A204.1 (cell line): Measurements from ENCODE around the gene FAM193B.
"Not testable (repeated sequence)": the region's sequence is repeated elsewhere in the genome, so short reads cannot be mapped to it uniquely, and the experiment has no call there.

Source experiments
- FAIRE-seq: peaks from 2 replicates; lab custom pipeline; 2012; peaks lifted over from hg19 to GRCh38; lab: Jason Lieb, UNC

Gene FAM193B

DNA sequence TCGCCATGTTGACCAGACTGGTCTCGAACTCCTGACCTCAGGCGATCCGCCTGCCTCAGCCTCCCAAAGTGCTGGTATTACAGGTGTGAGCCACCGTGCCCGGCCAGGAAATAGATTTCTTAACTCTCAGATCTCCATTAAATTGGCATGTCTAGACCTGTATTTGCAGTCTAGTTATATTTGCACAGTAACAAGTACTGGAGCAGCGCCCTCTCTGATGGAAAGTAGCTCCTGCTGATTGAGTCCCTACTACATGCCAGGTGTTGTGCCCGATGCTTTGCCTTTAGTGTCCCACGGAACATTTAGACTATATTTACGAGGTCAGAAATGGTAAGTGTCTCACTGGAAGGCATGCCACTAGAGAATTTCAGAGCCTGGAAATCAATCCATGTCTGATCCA lies 21.8 kb upstream of the FAM193B start:
- no peak for FAIRE-seq

DNA sequence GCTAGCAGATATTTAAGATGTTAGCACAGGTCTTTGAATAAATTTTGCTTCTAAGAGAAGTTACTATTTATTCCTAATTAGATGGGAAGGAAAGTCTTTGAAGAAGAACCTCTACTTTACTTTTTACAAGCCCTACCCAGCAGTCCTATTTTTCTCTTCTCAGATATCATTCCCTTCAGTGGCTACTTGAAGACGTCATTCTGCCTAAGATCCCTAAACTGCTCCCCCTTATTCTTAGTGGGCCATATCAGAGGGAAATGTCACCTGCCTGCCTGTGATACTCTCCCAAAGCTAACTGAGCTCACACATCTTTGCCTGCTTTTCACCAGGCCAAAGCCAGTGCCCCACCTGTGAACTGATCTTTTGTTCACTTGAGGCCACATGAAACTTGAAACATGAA lies 21.1 kb upstream of the FAM193B start:
- FAIRE-seq = no peak

DNA sequence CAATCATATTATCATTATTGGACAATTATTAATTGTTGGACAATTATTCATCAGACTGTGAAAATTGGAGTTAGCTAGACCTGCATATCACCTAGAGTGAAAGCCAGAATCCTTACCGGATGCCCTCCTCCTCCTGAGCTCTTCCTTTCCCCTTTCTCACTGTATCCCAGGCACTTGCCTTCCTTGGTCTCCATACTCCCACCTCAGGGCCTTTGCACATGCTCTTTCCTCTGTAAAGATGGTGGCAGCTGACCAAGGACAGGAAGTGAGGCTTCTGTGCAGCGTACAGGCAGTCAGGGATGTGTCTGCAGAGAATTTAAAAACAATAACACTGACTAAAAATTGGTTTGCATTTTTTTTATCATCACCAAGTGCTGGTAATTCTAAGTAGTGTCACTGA lies 15.5 kb upstream of the FAM193B start:
- no peak for FAIRE-seq

DNA sequence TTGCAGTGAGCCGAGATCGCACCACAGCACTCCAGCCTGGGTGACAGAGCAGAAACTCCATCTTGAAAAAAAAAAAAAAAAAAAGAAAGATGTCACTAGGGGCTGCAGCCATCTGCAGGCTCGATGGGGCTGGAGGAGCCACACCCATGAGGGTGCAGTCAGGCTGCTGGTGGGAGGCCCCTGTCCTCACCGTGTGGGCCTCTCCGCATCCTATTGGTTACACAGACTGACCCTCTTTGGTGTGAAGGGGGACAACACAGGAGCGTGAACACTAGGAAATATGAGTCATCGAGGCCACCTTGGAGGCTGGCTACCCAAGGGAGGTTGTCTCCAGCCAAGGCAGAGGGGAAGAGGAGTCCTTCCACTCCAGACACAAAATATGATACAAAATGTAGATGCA lies 14.0 kb upstream of the FAM193B start:
- FAIRE-seq = no peak

DNA sequence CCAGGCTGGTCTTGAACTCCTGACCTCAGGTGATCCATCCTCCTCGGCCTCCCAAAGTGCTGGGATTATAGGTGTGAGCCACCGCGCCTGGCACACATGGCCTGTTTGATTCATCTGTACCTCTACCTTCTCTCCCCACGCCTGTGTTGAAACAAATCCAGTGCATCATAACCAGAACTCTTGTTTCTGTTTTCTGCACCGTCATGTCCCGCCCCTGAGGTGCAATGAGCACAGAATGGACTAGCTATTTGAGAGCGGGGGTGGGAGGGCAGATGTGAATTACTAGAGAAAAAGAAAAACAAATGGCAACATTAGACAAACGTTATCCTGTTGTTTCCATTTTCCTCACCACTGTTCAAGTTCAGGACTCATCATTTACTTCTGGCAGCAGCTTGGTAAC lies 10.7 kb upstream of the FAM193B start:
- no peak for FAIRE-seq

DNA sequence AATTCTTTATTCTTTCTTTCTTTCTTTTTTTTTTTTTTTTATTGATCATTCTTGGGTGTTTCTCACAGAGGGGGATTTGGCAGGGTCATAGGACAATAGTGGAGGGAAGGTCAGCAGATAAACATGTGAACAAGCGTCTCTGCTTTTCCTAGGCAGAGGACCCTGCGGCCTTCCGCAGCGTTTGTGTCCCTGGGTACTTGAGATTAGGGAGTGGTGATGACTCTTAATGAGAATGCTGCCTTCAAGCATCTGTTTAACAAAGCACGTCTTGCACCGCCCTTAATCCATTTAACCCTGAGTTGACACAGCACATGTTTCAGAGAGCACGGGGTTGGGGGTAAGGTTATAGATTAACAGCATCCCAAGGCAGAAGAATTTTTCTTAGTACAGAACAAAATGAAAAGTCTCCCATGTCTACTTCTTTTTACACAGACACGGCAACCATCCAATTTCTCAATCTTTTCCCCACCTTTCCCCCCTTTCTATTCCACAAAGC lies 5.1 kb upstream of the FAM193B start:
- not testable (repeated sequence) for FAIRE-seq

DNA sequence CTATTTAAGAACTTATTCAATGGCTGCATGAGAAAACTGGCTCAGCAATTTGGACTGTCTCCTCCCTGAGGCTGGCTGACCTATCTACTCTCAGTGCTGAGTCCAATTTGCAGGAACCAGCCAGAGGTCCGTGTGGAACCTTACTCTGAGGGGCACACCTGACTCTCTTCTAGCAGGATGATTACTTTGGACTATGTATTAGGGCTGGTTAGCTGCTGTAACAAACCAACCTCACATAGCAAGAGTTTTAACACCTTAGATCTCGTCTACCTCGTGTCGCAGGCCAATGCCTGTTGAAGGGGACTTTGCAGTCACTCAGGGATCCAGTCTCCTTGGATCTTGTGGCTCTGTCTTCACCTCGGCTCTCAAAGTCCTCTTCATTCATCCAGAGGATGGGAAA lies 3.4 kb upstream of the FAM193B start:
- no peak for FAIRE-seq

DNA sequence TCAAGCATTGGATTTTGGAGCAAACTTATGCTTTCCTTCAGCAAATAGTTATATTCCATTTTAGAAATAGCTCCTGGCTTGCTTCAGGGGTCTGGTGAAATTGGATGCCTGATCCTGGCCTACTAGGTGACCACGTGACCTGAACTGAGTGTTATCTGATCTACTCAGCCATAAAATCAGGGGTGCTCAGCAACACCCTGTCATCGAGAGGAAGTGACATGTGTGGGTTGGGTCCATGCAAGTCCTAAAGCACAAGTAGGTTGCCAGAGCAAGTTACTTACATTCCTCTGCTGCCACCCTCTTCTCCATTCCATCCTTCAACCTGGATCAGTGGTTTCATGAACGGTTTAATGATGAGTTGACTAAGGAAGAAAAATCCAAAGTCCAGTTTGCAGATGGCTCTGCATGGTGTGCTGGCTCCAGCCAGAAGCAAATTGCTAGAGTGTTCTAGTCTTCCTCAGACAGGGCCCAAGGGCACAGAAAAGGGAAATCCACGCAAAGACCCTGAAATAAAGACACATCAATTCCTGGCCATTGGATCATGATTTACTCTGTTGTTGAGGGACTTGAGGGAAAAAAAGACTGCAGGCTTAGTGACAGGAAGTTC lies 2.8 kb upstream of the FAM193B start:
- no peak for FAIRE-seq

DNA sequence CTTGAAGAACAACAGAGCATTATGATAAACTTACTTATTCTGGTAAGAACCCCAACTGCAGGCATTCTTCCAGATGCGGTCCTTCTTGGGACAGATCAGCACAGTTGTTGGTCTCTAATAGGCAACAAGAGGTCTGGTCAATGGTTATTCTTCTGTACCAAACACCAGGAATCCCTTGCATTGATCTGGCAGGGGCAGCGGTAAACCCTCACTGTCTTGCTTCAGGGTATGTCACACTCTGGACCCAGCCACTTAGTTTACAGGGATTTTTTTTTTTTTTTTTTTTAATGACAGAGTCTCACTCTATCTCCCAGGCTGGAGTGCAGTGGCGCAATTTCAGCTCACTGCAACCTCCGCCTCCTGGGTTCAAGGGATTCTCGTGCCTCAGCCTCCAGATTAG lies 1.3 kb upstream of the FAM193B start:
- FAIRE-seq = no peak

DNA sequence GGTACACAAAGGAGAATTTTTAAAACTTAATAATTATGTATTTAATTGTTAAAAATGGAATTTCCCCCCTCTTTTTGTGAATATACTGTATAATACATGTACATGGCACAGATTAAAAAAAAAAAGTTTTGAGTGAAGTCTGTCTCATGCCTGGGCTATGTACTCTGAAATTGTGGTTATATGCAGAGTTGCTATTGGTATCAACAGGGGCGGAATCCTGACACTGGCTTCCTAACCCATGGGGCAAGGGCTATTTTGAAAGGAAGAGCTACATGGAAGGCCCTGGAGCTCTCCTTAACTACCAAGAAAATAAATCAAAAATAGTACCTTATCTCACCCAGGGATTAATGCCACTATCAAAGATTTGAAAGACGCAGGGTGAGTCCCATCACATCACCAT lies 865 bp upstream of the FAM193B start:
- no peak for FAIRE-seq

DNA sequence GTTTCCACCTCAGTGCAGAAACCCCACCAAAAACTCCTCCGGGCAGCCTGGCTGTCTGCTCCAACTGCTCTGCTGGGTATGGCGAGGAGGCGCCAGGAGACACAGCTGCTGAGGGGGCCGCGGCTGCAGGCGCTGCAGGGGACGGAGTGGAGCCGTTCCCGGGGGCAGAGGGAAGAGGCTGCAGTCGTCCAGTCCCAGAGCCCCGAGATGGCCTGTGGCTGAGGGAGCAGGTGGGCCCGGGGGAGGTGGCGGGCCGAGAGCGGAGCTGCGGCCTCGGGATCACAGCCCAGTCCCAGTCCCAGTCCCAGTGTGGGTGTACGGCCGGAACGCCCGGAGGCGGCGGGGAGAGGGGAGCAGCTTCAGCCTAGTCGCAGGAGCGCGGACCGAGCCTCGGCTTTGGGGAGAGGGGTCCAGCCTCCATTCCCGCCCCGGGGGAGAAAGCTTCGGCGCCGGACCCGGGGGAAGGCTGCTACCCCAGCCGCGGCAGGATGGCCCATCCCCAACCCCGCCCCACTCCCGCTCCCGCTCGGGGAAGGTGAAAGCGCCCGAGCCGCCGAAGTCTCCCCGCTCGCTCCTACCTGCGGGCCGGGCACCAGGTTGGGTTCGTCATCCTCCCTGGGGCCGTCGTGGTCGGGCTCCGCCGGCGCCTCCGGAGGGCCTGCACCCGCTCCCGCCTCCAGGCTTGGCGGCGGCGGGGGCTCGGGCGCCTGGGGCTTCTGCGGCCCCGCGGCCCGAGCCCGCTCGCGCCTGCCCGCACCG lies 513 bp downstream of the FAM193B start:
- no peak for FAIRE-seq

DNA sequence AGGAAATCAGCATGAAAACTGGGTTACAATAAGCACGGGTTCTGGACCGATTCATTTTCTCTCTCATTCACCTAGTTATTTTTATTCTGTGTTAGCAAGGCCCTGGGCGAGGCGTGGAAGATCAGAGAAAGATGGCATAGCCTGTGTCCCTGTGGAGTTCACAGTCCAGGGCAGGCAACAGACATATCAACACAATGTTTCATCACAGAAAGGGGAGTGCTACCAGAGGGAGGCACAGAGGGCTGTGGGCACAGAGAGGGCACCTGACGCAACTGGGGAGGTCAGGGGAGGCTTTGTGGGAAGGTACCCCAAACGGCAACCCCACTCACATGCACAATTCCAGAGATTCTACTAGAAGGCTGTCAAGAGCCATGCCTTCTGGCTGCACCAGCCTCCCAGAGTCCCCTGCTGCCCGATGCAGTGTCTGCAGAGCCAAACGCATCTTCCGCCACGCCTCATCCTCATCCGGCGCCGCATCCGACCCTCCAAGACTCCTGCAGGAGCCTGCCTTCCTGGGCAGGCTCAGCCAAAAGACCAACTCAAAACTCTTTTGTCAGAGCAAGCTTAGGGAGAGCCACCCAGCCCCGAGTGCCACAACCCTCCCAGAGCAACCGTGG lies 1.4 kb downstream of the FAM193B start:
- no peak for FAIRE-seq

DNA sequence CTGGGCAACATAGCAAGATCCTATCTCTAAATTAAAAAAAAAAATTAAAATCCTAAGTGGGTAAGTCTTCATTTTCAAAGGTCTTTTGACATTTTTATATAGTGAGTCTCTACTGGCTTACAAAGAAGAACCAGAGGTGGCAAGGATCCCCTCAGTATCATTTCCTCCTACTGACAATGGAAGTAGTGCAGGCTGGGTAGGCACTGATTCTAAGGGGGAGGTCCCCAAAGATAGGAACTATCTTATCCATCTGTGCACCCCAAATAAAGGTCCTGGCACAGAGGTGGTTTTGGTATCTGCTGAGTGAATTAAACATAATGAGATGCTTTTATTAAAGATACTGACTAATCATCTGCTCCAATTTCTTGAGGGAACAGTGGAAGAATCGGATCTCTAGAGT lies 4.2 kb downstream of the FAM193B start:
- FAIRE-seq = no peak

DNA sequence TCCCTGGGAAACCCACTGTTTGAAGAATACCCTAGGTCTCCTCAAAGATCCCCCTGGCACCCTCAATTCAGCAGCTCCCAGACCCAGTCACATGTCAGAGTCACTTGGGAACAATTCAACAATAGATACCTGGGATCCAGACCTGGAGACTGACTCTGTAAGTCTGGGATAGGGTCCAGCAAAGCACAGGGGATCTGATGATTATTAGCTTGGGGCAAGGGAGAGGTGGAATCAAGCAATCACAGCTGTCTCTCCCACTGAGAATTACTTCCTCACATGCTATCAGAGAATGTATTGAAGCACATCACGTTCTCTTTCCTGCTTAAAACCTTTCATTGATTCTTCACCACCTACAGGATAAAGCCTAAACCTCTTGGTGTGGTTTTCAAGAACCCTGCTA lies 5.9 kb downstream of the FAM193B start:
- FAIRE-seq = no peak

DNA sequence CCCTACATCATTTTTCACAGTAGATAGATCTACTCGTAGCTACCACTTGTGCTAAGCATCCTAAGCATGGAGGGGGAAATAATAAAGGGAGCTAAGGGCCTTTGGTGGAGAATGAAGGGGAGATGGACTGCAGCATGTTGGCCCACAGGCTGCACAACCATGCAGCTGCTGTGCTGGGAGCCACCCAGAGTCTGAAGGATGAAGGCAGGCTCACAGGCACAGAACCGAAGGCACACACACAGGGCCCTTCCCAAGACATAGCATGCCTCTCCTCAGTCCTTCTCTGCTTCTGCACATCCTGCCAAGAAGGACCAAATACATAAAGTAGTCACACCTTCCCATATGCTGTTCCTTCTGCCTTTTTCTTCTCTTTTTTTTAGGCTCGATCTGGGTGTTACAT lies 6.6 kb downstream of the FAM193B start:
- FAIRE-seq = no peak

DNA sequence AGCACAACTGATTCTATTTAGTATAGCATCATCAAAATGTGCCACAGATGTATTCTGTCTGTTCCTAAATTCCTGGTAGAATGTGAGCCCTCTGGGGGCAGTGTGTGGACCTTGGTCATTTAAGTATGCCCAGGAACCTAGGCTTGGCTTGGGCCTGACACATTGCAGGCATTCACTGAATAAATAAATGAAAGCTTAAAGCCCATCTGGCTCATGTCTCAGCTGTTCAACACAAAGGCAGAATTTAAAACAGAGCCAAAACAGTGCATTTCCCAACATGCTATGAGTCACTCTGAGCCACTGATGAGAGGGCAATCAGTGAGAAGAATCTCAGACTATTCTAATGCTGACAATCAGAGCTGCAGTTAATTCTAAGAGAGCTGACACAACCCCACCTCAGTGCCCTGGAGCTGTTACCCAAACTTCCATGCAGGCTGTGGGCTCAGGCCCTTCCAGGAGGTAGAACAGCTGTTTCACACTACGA lies 8.1 kb downstream of the FAM193B start:
- FAIRE-seq = no peak

DNA sequence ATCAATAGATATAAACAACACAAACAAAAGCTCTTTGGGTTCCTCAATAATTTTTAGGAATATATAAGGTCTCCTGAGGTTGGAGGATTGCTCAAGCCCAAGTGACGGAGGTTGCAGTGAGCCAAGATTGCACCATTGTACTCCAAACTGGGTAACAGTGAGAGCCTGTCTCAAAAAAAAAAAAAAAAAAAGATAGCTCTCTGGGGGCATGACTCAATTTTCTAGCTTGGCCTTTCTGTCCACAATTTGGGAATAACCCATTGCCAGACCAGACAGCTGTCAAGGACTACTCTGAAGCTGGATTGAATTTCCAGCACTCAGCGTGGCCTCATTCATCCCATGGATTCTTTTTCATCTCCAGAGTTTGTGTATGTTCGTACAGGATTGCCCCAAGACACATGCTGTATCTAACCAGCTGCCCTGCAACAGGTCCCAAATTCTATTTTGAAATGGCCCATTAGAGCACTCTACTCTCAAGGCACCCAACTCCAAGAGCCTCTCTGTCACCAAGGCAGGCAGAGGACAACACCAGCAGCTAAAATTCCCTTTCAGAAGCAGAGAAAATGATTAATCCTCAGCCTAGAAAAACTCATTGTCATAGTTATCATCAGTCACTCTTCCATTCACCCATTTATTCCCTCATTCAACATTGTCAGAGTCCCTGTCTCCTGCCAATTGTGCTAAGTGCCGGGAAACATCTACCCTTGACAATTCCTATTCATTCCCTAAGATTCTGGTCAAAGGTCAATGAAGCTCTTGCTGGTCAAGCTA lies 8.7 kb downstream of the FAM193B start:
- FAIRE-seq = no peak

DNA sequence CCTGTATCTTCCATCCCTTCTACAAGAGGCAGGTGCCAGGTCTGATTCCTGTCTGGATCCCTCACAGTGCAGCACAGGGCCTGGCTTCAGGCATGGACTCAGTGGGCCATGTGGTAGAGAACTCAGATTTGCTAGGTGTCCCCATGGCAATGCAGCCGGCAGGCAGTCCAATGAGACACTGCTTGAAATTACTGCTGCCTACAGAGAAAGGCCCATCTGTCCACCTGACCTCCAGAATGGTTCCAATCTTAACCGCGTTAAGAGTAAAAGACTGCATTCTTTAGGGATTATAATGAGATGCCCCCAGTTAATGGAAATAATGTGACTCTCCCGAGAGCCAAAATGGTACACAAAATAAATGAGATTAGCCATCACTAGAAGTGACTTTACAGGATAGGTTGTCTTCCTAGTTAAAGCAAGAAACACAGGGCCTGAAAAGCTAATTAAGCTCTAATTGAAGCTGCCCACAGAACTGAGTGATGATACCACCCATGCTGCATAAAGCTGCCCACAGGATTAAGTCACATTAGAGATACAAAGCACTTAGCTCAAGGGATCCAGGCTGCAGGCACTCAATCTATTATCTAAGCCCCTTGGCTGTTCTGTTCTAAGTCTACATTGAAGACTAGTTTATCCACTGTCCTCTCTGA lies 11.4 kb downstream of the FAM193B start:
- FAIRE-seq = no peak

DNA sequence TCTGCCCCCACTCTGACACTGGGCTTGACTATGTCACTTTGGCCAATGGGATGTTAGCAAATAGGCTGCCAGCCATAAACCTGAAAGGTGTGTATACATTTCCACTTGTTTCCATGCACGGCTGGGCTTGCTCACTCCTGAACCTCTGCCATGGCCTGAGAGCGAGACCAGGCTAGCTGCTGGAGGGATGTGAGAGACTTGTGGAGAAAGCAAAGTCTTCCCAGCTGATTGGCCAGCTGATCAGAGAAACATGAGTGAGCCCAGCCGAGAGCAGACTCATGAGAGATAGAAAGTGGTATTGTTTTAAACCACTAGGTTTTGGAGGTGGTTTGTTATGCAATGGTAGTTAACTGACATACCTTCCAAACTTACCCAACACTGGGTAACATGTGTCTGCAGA lies 13.9 kb downstream of the FAM193B start:
- FAIRE-seq = no peak

DNA sequence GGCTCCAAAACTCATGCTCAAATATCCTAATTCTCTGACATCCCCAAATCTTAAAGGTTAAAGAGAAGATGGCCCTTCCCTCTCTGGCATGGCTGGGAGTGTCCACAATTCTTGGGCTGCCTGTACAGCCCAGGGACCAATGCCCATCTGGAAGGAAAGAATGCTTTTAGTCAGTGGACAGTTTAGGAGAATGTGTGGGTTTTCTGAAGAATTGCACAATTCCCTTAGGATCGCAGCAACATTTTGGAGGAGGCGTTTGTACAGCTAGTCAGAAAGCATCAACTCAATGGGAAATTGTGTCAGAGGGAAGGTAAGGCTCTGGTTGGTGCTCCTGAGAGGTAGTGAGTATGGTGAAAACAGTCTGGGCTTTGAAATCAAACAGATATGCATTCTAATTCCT lies 15.0 kb downstream of the FAM193B start:
- FAIRE-seq = no peak

DNA sequence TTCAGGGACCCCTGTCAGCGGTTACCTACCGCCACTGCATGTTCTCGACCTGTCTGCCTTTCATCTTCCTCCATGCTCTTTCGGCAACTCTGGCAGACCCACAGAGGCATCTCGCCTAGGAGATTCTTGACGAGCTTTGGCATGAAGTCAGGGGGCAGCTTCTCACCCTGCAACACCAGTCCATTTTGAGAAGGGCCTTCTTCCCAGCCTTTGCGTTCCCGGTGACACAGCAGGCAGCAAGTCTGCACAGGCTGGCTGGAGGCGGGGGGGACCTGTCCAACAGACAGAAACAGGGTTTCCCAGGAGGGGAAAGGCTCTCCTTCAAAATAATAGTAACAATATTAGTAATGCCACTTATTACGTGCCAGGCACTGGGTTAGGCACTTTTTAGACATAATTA lies 15.5 kb downstream of the FAM193B start:
- no peak for FAIRE-seq
